Measurements from ENCODE around the gene TTC39C. TPM values are rescaled to one million over a fixed set of nuclear protein-coding genes. Genes with fewer than 3 reads are reported as not detected.

The TTC39C gene
- total RNA-seq, 4 donors from 2014 or later: 39.2 to 65.7 (median 51.8) TPM

GRCh38 chr18:24095976-24096375 is 81.4 kb downstream of the TTC39C start:
- no peak for TF ChIP-seq CTCF (IDR thresholded peaks at IDR 0.05; ENCODE audit: low read depth)

GRCh38 chr18:24103320-24104021 is 88.9 kb downstream of the TTC39C start:
- no peak for TF ChIP-seq CTCF (IDR thresholded peaks at IDR 0.05; ENCODE audit: low read depth)

DNA sequence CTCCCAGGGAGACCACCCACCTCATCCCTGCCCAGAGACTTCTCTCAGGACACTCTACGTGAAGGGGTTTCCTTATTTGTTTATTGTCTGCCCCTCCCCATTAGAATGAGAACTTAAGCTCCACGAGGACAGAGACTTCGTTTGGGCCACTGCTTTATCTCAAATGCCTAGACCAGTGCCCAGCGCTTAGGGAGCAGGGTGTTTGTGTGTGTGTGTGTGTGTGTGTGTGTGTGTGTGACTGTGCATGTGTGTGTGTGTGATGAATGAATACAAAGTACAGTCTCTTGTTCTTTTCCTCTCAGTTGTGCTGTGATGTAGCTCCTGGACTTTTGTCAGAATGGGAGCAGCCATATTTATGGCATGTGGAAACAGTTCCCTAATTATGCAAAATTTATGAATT is 89.9 kb downstream of the TTC39C start:
- TF ChIP-seq CTCF (IDR thresholded peaks at IDR 0.05; ENCODE audit: low read depth): no peak

- TF ChIP-seq CTCF (IDR thresholded peaks at IDR 0.05; ENCODE audit: low read depth): no peak
These were observed 94.1 kb downstream of the TTC39C start for GRCh38 chr18:24108641-24109040.

- no peak for TF ChIP-seq CTCF (IDR thresholded peaks at IDR 0.05; ENCODE audit: low read depth)
These were observed 97.4 kb downstream of the TTC39C start for GRCh38 chr18:24111936-24112335.

DNA sequence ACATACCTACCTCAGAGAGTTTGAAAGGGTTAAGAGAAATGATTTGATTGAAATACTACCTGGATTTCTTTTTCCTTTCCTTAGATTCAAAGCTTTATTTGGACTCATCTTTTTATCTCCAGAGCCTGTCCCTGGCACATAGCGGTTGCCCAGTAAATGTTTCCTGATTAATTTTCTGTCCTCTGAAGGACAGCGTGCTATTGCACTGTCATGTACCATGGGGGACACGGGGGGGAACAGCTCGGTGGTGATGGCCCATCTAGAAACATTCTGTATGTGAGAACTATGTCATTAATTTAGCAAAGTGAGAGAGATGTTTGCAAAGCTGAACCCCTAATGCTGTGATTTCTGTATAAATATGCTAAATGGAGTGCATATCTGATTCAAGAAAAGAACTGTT is 97.9 kb downstream of the TTC39C start:
- TF ChIP-seq CTCF (IDR thresholded peaks at IDR 0.05; ENCODE audit: low read depth): no peak

DNA sequence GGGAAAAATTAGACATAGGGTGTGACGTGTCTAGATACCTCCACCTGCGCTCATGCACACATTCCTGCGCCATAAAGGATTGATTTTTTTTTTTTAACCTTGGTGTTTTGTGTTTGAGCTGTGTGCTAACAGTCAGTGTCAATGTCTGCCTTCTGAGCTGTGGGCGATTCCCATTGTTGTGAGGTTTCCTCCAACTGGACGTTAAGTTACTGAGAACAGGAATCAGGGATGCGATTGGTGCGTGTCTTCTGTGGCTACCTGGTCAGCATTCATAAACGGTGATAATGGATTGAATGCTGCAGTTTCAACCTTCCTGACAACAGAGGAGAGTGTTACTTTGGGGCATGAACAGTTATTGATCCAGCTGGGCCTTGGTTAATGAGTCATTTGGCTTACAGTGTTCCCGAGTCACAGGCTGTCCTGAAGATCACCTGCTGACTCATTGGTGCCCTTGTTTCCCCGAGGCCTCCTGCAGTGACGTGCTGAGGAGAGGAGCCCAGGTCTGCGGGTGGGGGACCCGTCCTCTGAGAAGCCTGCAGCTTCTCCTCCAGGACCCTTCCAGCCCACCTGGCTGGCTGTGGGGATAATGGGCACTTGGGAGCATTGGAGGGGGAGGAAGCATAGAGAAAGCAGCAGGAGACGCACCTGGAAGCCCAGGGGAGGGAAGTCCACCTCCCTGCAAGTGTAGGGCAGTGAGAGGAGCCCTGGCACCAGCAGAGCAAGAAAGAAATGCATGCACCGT is 98.5 kb downstream of the TTC39C start:
- no peak for TF ChIP-seq CTCF (IDR thresholded peaks at IDR 0.05; ENCODE audit: low read depth)

Measured in subcutaneous adipose tissue (tissue), 4 donors.